Tibial nerve (tissue), 3 donors: ENCODE results near the gene RELB.

Source experiments
- EP300 ChIP-seq, 2 donors: sonication (generic); formaldehyde crosslinking; IDR thresholded peaks; one replicate each; pipeline ENCODE4 v1.6.1; 2017; ENCODE audit warnings: antibody characterized with exemption in 2 of 2, mild to moderate bottlenecking in 1 of 2
- POLR2A ChIP-seq, 2 donors: fragments of 450-650 bp; IDR thresholded peaks; one replicate each; pipeline ENCODE4 v1.6.1; 2017; ENCODE audit warnings: antibody characterized with exemption in 2 of 2, mild to moderate bottlenecking in 2 of 2, moderate library complexity in 2 of 2

DNA sequence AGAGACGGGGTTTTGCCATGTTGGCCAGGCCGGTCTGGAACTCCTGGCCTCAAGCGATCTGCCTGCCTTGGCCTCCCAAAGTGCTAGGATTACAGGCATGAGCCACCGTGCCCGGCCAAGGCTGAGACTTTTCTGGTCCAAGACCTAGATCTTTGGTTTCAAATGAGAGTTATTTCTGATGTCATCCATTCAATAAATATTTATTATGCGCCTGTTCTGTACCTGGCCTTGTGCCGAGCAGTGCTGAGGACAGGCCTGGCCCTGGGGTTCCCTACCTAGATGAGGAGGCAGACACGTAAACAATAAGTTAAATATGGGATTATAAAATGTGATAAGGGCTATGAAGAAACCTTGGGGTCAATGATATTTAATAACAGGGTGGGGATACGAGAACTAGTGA lies 4.5 kb downstream of the RELB start:
- TF ChIP-seq POLR2A (IDR thresholded peaks at IDR 0.05) (no peak), EP300 (IDR thresholded peaks at IDR 0.05) (no peak)
